Astrocyte (in vitro differentiated cells and primary cell): ENCODE measurements around the gene NF2. TPM values are rescaled to one million over a fixed set of nuclear protein-coding genes. Genes with fewer than 3 reads are reported as not detected.

Source experiments
- DNase-seq: peaks from one replicate; pipeline ENCODE4 v3.0.0-alpha.2; 2010; ENCODE audit warnings: low read depth
- FAIRE-seq: peaks from 2 replicates; lab custom pipeline; 2011; peaks lifted over from hg19 to GRCh38; lab: Jason Lieb, UNC
- H2AFZ ChIP-seq: 2 replicates; pipeline ENCODE4 v1.6.0; 2012; ENCODE audit warnings: low read depth, low read length, inconsistent platforms
- H3K27ac ChIP-seq: 2 replicates; pipeline ENCODE4 v1.5.1; 2011; ENCODE audit warnings: low read depth, low read length, inconsistent platforms
- H3K27me3 ChIP-seq: 2 replicates; pipeline ENCODE4 v1.6.0; 2011; ENCODE audit warnings: low read length, inconsistent platforms; ENCODE audit not compliant: insufficient read depth
- H3K36me3 ChIP-seq: 2 replicates; pipeline ENCODE4 v1.5.1; 2011; ENCODE audit warnings: low read length, inconsistent platforms; ENCODE audit not compliant: insufficient read depth
- H3K4me1 ChIP-seq: 2 replicates; pipeline ENCODE4 v1.5.1; 2011; ENCODE audit warnings: low read length, inconsistent platforms; ENCODE audit not compliant: insufficient read depth
- H3K4me2 ChIP-seq: 2 replicates; pipeline ENCODE4 v1.6.0; 2012; ENCODE audit warnings: low read length, inconsistent platforms
- H3K4me3 ChIP-seq: 2 replicates; pipeline ENCODE4 v1.5.1; 2011; ENCODE audit warnings: low read depth, mild to moderate bottlenecking, low read length, inconsistent platforms; ENCODE audit not compliant: insufficient read depth
- H3K79me2 ChIP-seq: 2 replicates; pipeline ENCODE4 v1.6.0; 2012; ENCODE audit warnings: mild to moderate bottlenecking, low read length, inconsistent platforms; ENCODE audit not compliant: insufficient read depth
- H3K9ac ChIP-seq: 2 replicates; pipeline ENCODE4 v1.6.0; 2012; ENCODE audit warnings: mild to moderate bottlenecking, low read length, inconsistent platforms
- H3K9me3 ChIP-seq: 2 replicates; pipeline ENCODE4 v1.5.1; 2012; ENCODE audit warnings: low read depth, mild to moderate bottlenecking, low read length, inconsistent platforms; ENCODE audit not compliant: insufficient read depth
- H4K20me1 ChIP-seq: 2 replicates; pipeline ENCODE4 v1.6.0; 2012; ENCODE audit warnings: low read length, inconsistent platforms; ENCODE audit not compliant: insufficient read depth
- H3K27ac Mint-ChIP-seq: one replicate; pipeline ENCODE4 v1.8.0; 2021; ENCODE audit warnings: mild to moderate bottlenecking, mixed read lengths; ENCODE audit not compliant: unreplicated experiment
- H3K27me3 Mint-ChIP-seq: one replicate; pipeline ENCODE4 v1.8.0; 2021; ENCODE audit warnings: low read depth, mixed read lengths; ENCODE audit not compliant: unreplicated experiment
- H3K36me3 Mint-ChIP-seq: one replicate; pipeline ENCODE4 v1.8.0; 2021; ENCODE audit warnings: low read depth, mixed read lengths; ENCODE audit not compliant: unreplicated experiment
- H3K4me1 Mint-ChIP-seq: one replicate; pipeline ENCODE4 v1.8.0; 2021; ENCODE audit warnings: low read depth, mixed read lengths; ENCODE audit not compliant: unreplicated experiment
- H3K4me3 Mint-ChIP-seq: one replicate; pipeline ENCODE4 v1.8.0; 2021; ENCODE audit warnings: mild to moderate bottlenecking, moderate library complexity, mixed read lengths; ENCODE audit not compliant: unreplicated experiment
- H3K9me3 Mint-ChIP-seq: one replicate; pipeline ENCODE4 v1.8.0; 2021; ENCODE audit warnings: mild to moderate bottlenecking, mixed read lengths; ENCODE audit not compliant: unreplicated experiment
- EZH2 ChIP-seq: IDR thresholded peaks from 2 replicates; pipeline ENCODE4 v1.6.1; 2012; ENCODE audit warnings: mild to moderate bottlenecking, low read length, inconsistent platforms; ENCODE audit not compliant: insufficient read depth
- total RNA-seq: library from RNA; stranded (reverse); gene quantifications from 2 replicates; pipeline ENCODE4 v1.2.1, GENCODE V29; 2021
- TF ChIP-seq, protein P1 (sequence below): IDR thresholded peaks from 2 replicates; pipeline ENCODE4 v1.5.1; 2011; ENCODE audit warnings: low read depth, mild to moderate bottlenecking, inconsistent platforms, low read length, moderate library complexity; ENCODE audit not compliant: insufficient read depth

The NF2 gene
- total RNA-seq, 1 donor from 2014 or later = 93.4 TPM

DNA sequence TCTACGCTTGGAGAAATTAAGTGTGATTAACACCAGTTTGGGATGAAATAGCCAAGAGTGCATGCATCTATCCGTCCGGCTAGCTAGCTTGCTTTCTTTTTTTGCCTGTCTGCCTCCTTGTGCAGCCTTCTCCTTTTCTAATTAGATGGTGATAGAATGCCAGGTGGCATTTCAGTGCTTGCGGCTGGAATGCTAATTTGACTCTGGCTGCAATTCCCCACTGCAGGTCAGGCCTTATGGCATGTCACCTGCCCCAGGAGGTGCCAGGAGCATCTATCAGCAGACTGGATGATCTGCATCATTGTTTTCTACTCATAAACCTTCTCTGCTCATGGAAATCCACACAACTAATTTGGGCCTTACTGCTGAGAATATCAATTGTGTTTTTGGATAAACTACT, 65.2 kb downstream of the NF2 start:
- no peak overlapping the region for H3K4me2 ChIP-seq
- no peak for TF ChIP-seq EZH2
- TF ChIP-seq, protein P1, sequence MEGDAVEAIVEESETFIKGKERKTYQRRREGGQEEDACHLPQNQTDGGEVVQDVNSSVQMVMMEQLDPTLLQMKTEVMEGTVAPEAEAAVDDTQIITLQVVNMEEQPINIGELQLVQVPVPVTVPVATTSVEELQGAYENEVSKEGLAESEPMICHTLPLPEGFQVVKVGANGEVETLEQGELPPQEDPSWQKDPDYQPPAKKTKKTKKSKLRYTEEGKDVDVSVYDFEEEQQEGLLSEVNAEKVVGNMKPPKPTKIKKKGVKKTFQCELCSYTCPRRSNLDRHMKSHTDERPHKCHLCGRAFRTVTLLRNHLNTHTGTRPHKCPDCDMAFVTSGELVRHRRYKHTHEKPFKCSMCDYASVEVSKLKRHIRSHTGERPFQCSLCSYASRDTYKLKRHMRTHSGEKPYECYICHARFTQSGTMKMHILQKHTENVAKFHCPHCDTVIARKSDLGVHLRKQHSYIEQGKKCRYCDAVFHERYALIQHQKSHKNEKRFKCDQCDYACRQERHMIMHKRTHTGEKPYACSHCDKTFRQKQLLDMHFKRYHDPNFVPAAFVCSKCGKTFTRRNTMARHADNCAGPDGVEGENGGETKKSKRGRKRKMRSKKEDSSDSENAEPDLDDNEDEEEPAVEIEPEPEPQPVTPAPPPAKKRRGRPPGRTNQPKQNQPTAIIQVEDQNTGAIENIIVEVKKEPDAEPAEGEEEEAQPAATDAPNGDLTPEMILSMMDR = no peak
- no peak overlapping the region for H3K9ac ChIP-seq
- FAIRE-seq (no peak), DNase-seq (no peak)
- Mint-ChIP-seq H3K9me3 (no peaks in the 10 kb centered on the region), H3K36me3 (peaks cover 24% of the 10 kb centered on the region), H3K4me3 (no peak overlapping the region), H3K4me1 (peaks cover 10% of the 10 kb centered on the region), H3K27me3 (no peaks in the 10 kb centered on the region), H3K27ac (no peak overlapping the region)
- no peaks in the 10 kb centered on the region for H3K9me3 ChIP-seq
- no peak overlapping the region for H3K4me3 ChIP-seq
- H3K79me2 ChIP-seq = peaks cover 2% of the 10 kb centered on the region
- H4K20me1 ChIP-seq = peaks cover 24% of the 10 kb centered on the region
- H3K36me3 ChIP-seq = peaks cover 54% of the 10 kb centered on the region
- H3K4me1 ChIP-seq = peaks cover 5% of the 10 kb centered on the region
- no peak overlapping the region for H2AFZ ChIP-seq
- no peak overlapping the region for H3K27ac ChIP-seq
- no peaks in the 10 kb centered on the region for H3K27me3 ChIP-seq

DNA sequence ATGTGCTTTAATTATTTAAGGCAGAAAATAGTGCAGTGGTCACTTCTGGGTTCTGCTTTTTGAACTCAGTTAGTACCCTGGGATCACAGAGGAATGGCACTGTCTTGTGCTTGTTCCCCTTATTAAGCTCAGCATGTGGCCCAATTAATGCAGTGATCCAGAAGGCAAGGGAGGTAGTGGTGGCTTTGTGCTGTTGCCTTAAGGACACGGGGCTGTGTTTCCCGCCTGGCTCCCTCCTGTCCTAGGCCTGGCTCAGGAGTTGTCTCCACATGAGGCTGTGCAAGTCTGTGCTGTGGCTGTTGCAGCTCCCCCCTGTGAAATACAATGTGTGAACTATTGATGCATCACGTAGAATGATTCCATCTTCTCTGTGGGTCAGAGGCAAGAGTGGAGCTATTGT, 67.2 kb downstream of the NF2 start:
- H3K4me2 ChIP-seq = no peak overlapping the region
- no peak for TF ChIP-seq EZH2
- TF ChIP-seq, protein P1 = no peak
- peaks cover 2% of the 10 kb centered on the region for H3K79me2 ChIP-seq
- Mint-ChIP-seq H3K27ac (no peak overlapping the region), H3K9me3 (no peaks in the 10 kb centered on the region), H3K36me3 (peaks cover 24% of the 10 kb centered on the region), H3K4me3 (no peak overlapping the region), H3K4me1 (no peaks in the 10 kb centered on the region), H3K27me3 (no peaks in the 10 kb centered on the region)
- H3K4me3 ChIP-seq = no peak overlapping the region
- peaks cover 62% of the 10 kb centered on the region for H3K36me3 ChIP-seq
- no peaks in the 10 kb centered on the region for H3K9me3 ChIP-seq
- H3K27ac ChIP-seq = no peak overlapping the region
- no peaks in the 10 kb centered on the region for H3K4me1 ChIP-seq
- no peaks in the 10 kb centered on the region for H3K27me3 ChIP-seq
- no peak for FAIRE-seq
- no peak overlapping the region for H3K9ac ChIP-seq
- H2AFZ ChIP-seq = no peak overlapping the region
- H4K20me1 ChIP-seq = peaks cover 18% of the 10 kb centered on the region
- DNase-seq = no peak

DNA sequence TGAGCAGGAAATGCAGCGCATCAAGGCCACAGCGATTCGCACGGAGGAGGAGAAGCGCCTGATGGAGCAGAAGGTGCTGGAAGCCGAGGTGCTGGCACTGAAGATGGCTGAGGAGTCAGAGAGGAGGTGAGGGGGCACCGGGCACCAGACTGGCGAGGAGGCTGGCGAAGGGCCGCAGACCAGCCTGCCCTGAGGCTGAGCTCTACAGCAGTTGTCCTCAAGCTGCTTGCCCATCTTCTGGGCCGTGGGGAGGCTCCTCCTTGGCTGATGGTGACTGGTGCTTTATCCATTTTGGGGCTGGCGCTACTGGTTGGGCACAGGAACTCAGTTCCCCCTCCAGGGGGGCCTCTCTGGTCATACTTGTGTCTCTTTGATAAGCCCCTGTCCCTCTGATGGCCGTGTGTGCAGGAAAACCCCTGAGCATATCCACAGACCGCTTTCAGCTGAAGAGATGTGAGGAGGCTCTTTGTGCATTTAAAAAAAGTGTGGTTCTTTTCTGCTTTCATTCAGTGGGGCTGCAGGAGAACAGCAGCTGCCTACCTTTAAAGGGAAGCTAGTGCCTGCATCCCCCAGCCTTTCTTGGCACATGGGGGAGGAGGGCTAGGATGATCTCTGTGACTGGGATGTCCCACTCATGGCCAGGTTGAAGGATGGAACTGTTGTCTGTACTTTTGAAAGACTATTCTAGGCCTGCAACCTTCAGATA, 70.1 kb downstream of the NF2 start:
- no peaks in the 10 kb centered on the region for H3K27me3 Mint-ChIP-seq
- Histone ChIP-seq H3K4me1 (no peaks in the 10 kb centered on the region), H3K79me2 (peaks cover 2% of the 10 kb centered on the region), H3K27ac (no peak overlapping the region), H3K27me3 (no peaks in the 10 kb centered on the region), H3K4me3 (no peak overlapping the region), H3K4me2 (no peak overlapping the region), H4K20me1 (peaks cover 22% of the 10 kb centered on the region), H3K9me3 (no peaks in the 10 kb centered on the region), H3K36me3 (peaks cover 68% of the 10 kb centered on the region), H3K9ac (no peak overlapping the region), H2AFZ (no peak overlapping the region)
- H3K36me3 Mint-ChIP-seq = peaks cover 31% of the 10 kb centered on the region
- H3K4me3 Mint-ChIP-seq = no peak overlapping the region
- no peak overlapping the region for H3K27ac Mint-ChIP-seq
- H3K9me3 Mint-ChIP-seq = no peaks in the 10 kb centered on the region
- no peak for DNase-seq
- FAIRE-seq = no peak
- no peaks in the 10 kb centered on the region for H3K4me1 Mint-ChIP-seq
- TF ChIP-seq, protein P1 = no peak
- no peak for TF ChIP-seq EZH2
